Prostate gland (tissue), 2 donors: ENCODE measurements around the gene APPL1. TPM values are rescaled to one million over a fixed set of nuclear protein-coding genes. Genes with fewer than 3 reads are reported as not detected.

Experiments used
- DNase-seq: peaks from one replicate; pipeline ENCODE4 v3.0.0-alpha.2; 2019; ENCODE audit warnings: low spot score
- H3K27ac ChIP-seq, 2 donors: fragments of 200-600 bp; sonication (generic); 2 replicates each; pipeline ENCODE4 v1.5.1; 2017 to 2019
- H3K27me3 ChIP-seq: fragments of 200-600 bp; sonication (generic); replicated peaks from 2 replicates; pipeline ENCODE4 v1.5.1; 2019; ENCODE audit not compliant: insufficient read depth
- H3K36me3 ChIP-seq, 2 donors: fragments of 200-600 bp; sonication (generic); 1 replicate in 1 of 2; 2 replicates in 1 of 2; pipeline versions ENCODE4 v1.5.1 to v1.8.1; 2017 to 2019
- H3K4me1 ChIP-seq: fragments of 200-600 bp; sonication (generic); replicated peaks from 2 replicates; pipeline ENCODE4 v1.5.1; 2019
- H3K4me3 ChIP-seq, 2 donors: fragments of 200-600 bp; sonication (generic); 2 replicates each; pipeline ENCODE4 v1.5.1; 2017 to 2019
- H3K9me3 ChIP-seq: fragments of 200-600 bp; sonication (generic); 2 replicates; pipeline ENCODE4 v1.5.1; 2017
- POLR2A ChIP-seq: fragments of 450-650 bp; IDR thresholded peaks from one replicate; pipeline ENCODE4 v1.6.1; 2016; ENCODE audit warnings: antibody characterized with exemption, mild to moderate bottlenecking
- POLR2AphosphoS5 ChIP-seq: sonication (generic); formaldehyde crosslinking; IDR thresholded peaks from one replicate; pipeline ENCODE4 v1.6.1; 2017; ENCODE audit warnings: antibody characterized with exemption
- WGBS: methylation state at CpG from one replicate; pipeline ENCODE4 v1.1.5; 2018; 5-methylcytosine and 5-hydroxymethylcytosine counted together
- intact Hi-C: fragments of 100-400 bp; cut with DNase I; formaldehyde crosslinking; loops from one replicate; pipeline ENCODE4 v1.14.2; 2022
- total RNA-seq, 2 donors: library from RNA; depleted of rRNA; stranded (reverse); fragments of >200 nt; gene quantifications; one replicate each; pipeline ENCODE4 v1.1.0, GENCODE V29; 2016
- TF ChIP-seq, protein P1 (sequence below), 4 experiments: fragments of 200-600 bp in 2 of 4; fragments of 450-650 bp in 2 of 4; sonication (generic) in 2 of 4; IDR thresholded peaks; 1 replicate in 3 of 4; 2 replicates in 1 of 4; pipeline ENCODE4 v1.5.1; 2016 to 2019; ENCODE audit warnings: antibody characterized with exemption in 4 of 4, mild to moderate bottlenecking in 2 of 4, moderate library complexity in 2 of 4

The APPL1 gene
- total RNA-seq, 2 donors from 2014 or later = 32.3 to 47.3 TPM

DNA sequence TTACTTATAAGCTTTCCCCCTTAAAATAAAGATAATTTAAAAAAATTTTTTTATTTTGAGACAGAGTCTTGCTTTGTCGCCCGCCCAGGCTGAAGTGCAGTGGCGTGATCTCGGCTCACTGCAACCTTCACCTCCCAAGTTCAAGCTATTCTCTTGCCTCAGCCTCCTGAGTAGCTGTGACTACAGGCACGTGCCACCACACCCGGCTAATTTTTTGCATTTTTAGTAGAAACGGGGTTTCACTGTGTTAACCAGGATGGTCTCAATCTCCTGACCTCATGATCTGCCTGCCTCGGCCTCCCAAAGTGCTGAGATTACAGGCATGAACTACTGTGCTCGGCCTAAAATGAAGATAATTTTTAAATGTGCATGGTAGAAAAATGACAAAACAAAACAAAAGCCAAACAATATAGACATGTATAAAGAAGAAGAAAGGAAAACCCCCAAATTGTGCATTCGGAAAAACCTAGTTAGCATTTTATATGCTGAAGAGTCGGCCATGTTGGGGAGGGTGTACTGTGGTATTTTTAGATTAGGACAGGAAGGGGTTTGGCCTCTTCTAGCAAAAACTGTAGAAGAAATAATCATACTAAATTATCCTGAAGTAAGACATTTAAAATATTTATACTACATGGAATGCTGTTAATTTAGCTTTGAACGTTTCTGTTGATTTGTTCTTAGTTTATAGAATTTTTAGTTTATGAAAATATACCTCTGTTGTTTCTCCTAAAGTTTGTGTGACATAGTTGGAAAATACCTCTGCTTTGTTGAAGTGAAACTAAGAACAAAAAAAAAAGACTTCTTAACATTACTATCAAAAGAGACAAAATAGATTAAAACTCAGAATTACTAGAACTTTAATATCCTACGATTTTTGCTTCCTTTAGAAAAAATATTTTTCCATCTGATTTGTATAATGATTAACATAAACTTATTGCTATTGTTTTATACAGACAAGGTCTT lies 7.4 kb downstream of the APPL1 start:
- TF ChIP-seq, protein P1, sequence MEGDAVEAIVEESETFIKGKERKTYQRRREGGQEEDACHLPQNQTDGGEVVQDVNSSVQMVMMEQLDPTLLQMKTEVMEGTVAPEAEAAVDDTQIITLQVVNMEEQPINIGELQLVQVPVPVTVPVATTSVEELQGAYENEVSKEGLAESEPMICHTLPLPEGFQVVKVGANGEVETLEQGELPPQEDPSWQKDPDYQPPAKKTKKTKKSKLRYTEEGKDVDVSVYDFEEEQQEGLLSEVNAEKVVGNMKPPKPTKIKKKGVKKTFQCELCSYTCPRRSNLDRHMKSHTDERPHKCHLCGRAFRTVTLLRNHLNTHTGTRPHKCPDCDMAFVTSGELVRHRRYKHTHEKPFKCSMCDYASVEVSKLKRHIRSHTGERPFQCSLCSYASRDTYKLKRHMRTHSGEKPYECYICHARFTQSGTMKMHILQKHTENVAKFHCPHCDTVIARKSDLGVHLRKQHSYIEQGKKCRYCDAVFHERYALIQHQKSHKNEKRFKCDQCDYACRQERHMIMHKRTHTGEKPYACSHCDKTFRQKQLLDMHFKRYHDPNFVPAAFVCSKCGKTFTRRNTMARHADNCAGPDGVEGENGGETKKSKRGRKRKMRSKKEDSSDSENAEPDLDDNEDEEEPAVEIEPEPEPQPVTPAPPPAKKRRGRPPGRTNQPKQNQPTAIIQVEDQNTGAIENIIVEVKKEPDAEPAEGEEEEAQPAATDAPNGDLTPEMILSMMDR (IDR thresholded peaks at IDR 0.05) = no peak
- TF ChIP-seq POLR2AphosphoS5 = no peak
- TF ChIP-seq POLR2A = no peak
- Histone ChIP-seq H3K36me3 (no peaks in the 10 kb centered on the region), H3K9me3 (no peaks in the 10 kb centered on the region), H3K27me3 (no peaks in the 10 kb centered on the region), H3K4me1 (no peaks in the 10 kb centered on the region), H3K27ac (no peak overlapping the region), H3K4me3 (no peak overlapping the region)
- intact Hi-C loops = no loop called here
- whole genome bisulfite sequencing = 92% methylated on average over 13 of the region's 13 CpGs
- DNase-seq = no peak

DNA sequence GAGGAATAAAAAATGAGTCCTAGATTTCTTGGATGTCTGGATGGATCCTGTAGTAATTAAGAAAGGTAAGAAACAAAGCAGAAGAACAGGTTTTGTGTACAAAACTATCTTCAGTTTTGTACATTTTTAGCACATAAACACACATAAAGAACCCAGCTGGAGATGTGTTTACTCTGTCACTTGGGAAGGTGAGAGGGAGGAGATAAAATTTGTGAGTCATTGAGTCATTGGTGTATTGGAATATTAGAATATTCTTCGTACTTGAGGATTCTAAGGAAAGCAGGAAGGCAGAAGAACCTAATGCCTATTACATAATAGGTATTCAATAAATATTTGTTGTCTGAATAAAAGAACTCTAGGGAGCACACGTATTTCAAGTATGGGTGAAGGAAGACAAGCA lies 17.4 kb downstream of the APPL1 start:
- no peak for TF ChIP-seq POLR2AphosphoS5
- TF ChIP-seq, protein P1 (IDR thresholded peaks at IDR 0.05) = no peak
- TF ChIP-seq POLR2A = no peak
- WGBS = 71% methylated on average over 2 of the region's 2 CpGs
- H3K4me1 ChIP-seq = no peaks in the 10 kb centered on the region
- no peaks in the 10 kb centered on the region for H3K27me3 ChIP-seq
- H3K27ac ChIP-seq = no peak overlapping the region
- no peak for DNase-seq
- no peaks in the 10 kb centered on the region for H3K9me3 ChIP-seq
- H3K4me3 ChIP-seq = no peak overlapping the region
- intact Hi-C loops = no loop called here
- no peaks in the 10 kb centered on the region for H3K36me3 ChIP-seq

DNA sequence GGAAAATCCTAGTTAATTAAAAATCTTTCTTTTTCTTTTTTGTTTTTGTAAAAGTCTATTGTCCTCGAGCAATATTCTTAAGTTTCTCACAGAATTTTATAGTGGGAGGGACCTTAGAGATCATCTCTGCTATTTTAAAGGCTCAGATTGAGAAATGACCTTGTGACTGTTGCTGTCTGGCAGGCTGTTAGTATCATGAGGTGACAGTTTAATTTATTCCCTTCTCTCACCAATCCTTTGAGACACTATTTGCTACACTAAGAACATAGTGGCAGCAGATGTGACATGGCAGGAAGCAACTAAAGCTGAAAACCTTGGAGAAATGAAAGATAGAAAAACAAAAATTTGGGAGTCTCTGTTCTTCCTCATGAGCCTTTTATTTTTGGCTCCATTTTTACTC lies 24.9 kb downstream of the APPL1 start:
- no peak overlapping the region for H3K27ac ChIP-seq
- no peaks in the 10 kb centered on the region for H3K4me1 ChIP-seq
- TF ChIP-seq POLR2AphosphoS5 (no peak), POLR2A (no peak)
- TF ChIP-seq, protein P1 (IDR thresholded peaks at IDR 0.05) = no peak
- no peaks in the 10 kb centered on the region for H3K36me3 ChIP-seq
- no peak overlapping the region for H3K4me3 ChIP-seq
- intact Hi-C loops = no loop called here
- 56% methylated on average over 1 of the region's 1 CpG for WGBS
- no peak for DNase-seq
- H3K27me3 ChIP-seq = no peaks in the 10 kb centered on the region
- no peaks in the 10 kb centered on the region for H3K9me3 ChIP-seq

DNA sequence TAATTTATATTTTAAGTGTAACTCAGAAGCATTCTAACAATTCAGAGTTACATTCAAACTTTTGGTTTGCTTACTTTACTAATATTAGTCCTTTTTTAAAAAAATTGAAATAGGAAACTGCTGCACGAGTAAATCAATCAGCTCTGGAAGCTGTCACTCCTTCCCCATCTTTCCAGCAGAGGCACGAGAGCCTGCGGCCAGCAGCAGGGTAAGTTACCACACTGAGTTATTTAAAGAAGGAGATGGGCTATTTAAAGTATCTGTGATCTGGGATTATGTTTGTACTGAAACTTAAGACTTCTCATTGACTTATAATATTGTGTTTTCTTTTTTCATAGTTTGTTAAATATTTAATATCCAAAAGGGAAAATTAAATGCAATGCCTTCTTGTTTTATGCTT lies 29.3 kb downstream of the APPL1 start:
- Histone ChIP-seq H3K36me3 (peaks cover 0 to 4% of the 10 kb centered on the region in 2 donors), H3K27ac (no peak overlapping the region), H3K4me1 (no peaks in the 10 kb centered on the region), H3K4me3 (no peak overlapping the region), H3K9me3 (no peaks in the 10 kb centered on the region), H3K27me3 (no peaks in the 10 kb centered on the region)
- 83% methylated on average over 3 of the region's 3 CpGs for WGBS
- no peak for TF ChIP-seq POLR2AphosphoS5
- no peak for TF ChIP-seq POLR2A
- TF ChIP-seq, protein P1 (IDR thresholded peaks at IDR 0.05) = no peak
- intact Hi-C loops = no loop called here
- no peak for DNase-seq

DNA sequence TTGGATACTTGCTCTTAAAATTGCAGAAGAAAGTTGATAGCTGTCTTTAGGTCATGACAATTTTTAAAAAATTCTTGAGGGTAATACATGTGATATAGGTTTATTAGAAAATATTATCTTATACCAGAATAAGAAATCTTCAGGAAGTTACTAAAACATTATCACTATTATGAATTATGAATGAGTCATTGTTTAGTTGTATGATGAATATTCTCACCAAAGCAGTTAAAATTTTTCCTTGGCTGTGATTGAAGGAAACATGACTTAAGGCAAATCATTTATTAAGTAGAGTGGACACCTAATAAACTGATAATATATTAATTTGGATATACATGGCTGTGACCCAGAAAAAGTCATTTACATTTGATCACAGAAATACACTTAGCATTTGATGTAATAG lies 30.1 kb downstream of the APPL1 start:
- intact Hi-C loops = no loop called here
- Histone ChIP-seq H3K4me3 (no peak overlapping the region), H3K9me3 (no peaks in the 10 kb centered on the region), H3K27me3 (no peaks in the 10 kb centered on the region), H3K36me3 (peaks cover 0 to 4% of the 10 kb centered on the region in 2 donors), H3K27ac (no peak overlapping the region), H3K4me1 (no peaks in the 10 kb centered on the region)
- no peak for DNase-seq
- TF ChIP-seq, protein P1 (IDR thresholded peaks at IDR 0.05) = no peak
- no peak for TF ChIP-seq POLR2AphosphoS5
- TF ChIP-seq POLR2A = no peak
